Panc1 (cell line): ENCODE measurements around the gene EIF2S3B.

Experiments used
- CTCF ChIP-seq: fragments of 450-650 bp; IDR thresholded peaks from 2 replicates; pipeline ENCODE4 v1.5.1; 2017; ENCODE audit warnings: mild to moderate bottlenecking
- POLR2AphosphoS5 ChIP-seq: IDR thresholded peaks from 2 replicates; pipeline ENCODE4 v1.6.1; 2012; ENCODE audit warnings: mild to moderate bottlenecking, low read depth, low read length, moderate library complexity
- TCF7L2 ChIP-seq: IDR thresholded peaks from 2 replicates; pipeline ENCODE4 v1.6.1; 2011; ENCODE audit warnings: mild to moderate bottlenecking, low read depth, low read length, inconsistent platforms
- TF ChIP-seq, protein P1 (sequence below), 2 experiments: IDR thresholded peaks; 2 replicates each; pipeline ENCODE4 v1.6.1; 2011 to 2012; ENCODE audit warnings: low read depth in 2 of 2, control low read depth in 1 of 2, low read length in 1 of 2, mild to moderate bottlenecking in 1 of 2, moderate library complexity in 1 of 2; ENCODE audit not compliant: insufficient read depth in 1 of 2

GRCh38 chr12:10498042-10498441 lies 7.6 kb upstream of the EIF2S3B start:
- TF ChIP-seq CTCF, result no peak
- no peak for TF ChIP-seq TCF7L2
- TF ChIP-seq, protein P1, sequence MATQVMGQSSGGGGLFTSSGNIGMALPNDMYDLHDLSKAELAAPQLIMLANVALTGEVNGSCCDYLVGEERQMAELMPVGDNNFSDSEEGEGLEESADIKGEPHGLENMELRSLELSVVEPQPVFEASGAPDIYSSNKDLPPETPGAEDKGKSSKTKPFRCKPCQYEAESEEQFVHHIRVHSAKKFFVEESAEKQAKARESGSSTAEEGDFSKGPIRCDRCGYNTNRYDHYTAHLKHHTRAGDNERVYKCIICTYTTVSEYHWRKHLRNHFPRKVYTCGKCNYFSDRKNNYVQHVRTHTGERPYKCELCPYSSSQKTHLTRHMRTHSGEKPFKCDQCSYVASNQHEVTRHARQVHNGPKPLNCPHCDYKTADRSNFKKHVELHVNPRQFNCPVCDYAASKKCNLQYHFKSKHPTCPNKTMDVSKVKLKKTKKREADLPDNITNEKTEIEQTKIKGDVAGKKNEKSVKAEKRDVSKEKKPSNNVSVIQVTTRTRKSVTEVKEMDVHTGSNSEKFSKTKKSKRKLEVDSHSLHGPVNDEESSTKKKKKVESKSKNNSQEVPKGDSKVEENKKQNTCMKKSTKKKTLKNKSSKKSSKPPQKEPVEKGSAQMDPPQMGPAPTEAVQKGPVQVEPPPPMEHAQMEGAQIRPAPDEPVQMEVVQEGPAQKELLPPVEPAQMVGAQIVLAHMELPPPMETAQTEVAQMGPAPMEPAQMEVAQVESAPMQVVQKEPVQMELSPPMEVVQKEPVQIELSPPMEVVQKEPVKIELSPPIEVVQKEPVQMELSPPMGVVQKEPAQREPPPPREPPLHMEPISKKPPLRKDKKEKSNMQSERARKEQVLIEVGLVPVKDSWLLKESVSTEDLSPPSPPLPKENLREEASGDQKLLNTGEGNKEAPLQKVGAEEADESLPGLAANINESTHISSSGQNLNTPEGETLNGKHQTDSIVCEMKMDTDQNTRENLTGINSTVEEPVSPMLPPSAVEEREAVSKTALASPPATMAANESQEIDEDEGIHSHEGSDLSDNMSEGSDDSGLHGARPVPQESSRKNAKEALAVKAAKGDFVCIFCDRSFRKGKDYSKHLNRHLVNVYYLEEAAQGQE (IDR thresholded peaks at IDR 0.05; ENCODE audit: insufficient read depth in 1 of 2, low read depth in 2 of 2, low read length in 1 of 2), result no peak
- TF ChIP-seq POLR2AphosphoS5, result no peak
